AG10803 (cell line): ENCODE measurements around the gene TSPAN8.
"Not testable (repeated sequence)": the region's sequence is repeated elsewhere in the genome, so short reads cannot be mapped to it uniquely, and the experiment has no call there.

Experiments used
- DNase-seq: peaks from one replicate; pipeline ENCODE4 v3.0.0; 2010; ENCODE audit warnings: low read depth
- H3K4me3 ChIP-seq: 2 replicates; pipeline ENCODE4 v1.5.1; 2011; ENCODE audit warnings: mild to moderate bottlenecking, low read length, control low read depth
- CTCF ChIP-seq: conservative IDR thresholded peaks from 2 replicates; pipeline ENCODE4 v1.5.1; 2011; ENCODE audit warnings: mild to moderate bottlenecking, low read length, control low read depth, inconsistent platforms

The TSPAN8 gene

GRCh38 chr12:71158361-71158882 lies 623 bp upstream of the TSPAN8 start:
- DNase-seq: no peak
- H3K4me3 ChIP-seq: no peak overlapping the region
- no peak for TF ChIP-seq CTCF

GRCh38 chr12:71155225-71155624 lies 2.6 kb downstream of the TSPAN8 start:
- no peak for DNase-seq
- no peak for TF ChIP-seq CTCF
- no peak overlapping the region for H3K4me3 ChIP-seq

GRCh38 chr12:71152851-71153250 lies 4.9 kb downstream of the TSPAN8 start:
- TF ChIP-seq CTCF: no peak
- DNase-seq: no peak
- H3K4me3 ChIP-seq: no peak overlapping the region

GRCh38 chr12:71150041-71150440 lies 7.8 kb downstream of the TSPAN8 start:
- not testable (repeated sequence) for DNase-seq, H3K4me3 ChIP-seq

- H3K4me3 ChIP-seq: no peak overlapping the region
- no peak for DNase-seq
- no peak for TF ChIP-seq CTCF
These were observed 13.1 kb downstream of the TSPAN8 start for GRCh38 chr12:71144682-71145081.

GRCh38 chr12:71142956-71143355 lies 14.8 kb downstream of the TSPAN8 start:
- no peak for DNase-seq
- H3K4me3 ChIP-seq: no peak overlapping the region
- TF ChIP-seq CTCF: no peak

GRCh38 chr12:71142016-71142415 lies 15.8 kb downstream of the TSPAN8 start:
- no peak overlapping the region for H3K4me3 ChIP-seq
- no peak for TF ChIP-seq CTCF
- DNase-seq: no peak

GRCh38 chr12:71141378-71141926 lies 16.3 kb downstream of the TSPAN8 start:
- TF ChIP-seq CTCF: no peak

More at GRCh38 chr12:71141378-71141926, 16.3 kb downstream of the TSPAN8 start:
- no peak overlapping the region for H3K4me3 ChIP-seq
- DNase-seq: no peak
